ENCODE measurements around the gene IQCK. TPM values are rescaled to one million over a fixed set of nuclear protein-coding genes. Genes with fewer than 3 reads are reported as not detected.
"Not testable (repeated sequence)": the region's sequence is repeated elsewhere in the genome, so short reads cannot be mapped to it uniquely, and the experiment has no call there.

Gene IQCK
- total RNA-seq, 6 donors from 2014 or later: 9.3 to 50.3 (median 18.3) TPM

- TF ChIP-seq CTCF (IDR thresholded peaks at IDR 0.05) (no peak), POLR2A (IDR thresholded peaks at IDR 0.05) (no peak), POLR2AphosphoS5 (IDR thresholded peaks at IDR 0.05) (no peak), EP300 (IDR thresholded peaks at IDR 0.05) (no peak)
- DNase-seq (no peak), ATAC-seq (ENCODE audit: low FRiP score in 2 of 2) (no peak)
- Histone ChIP-seq H3K27ac (no peak overlapping the region), H3K4me1 (peaks cover 6 to 27% (median 8%) of the 10 kb centered on the region in 4 donors), H3K36me3 (peaks cover 0 to 61% (median 23%) of the 10 kb centered on the region in 4 donors), H3K4me3 (no peak overlapping the region), H3K9me3 (no peaks in the 10 kb centered on the region), H3K27me3 (no peaks in the 10 kb centered on the region)
- 97 to 100% methylated on average over 6 to 11 of the region's 11 CpGs for WGBS, 2 donors
Observed at GRCh38 chr16:19712418-19713058, 5.5 kb upstream of the IQCK start.

- Histone ChIP-seq H3K4me3 (no peak overlapping the region), H3K27me3 (no peaks in the 10 kb centered on the region), H3K27ac (no peak overlapping the region), H3K9me3 (no peaks in the 10 kb centered on the region), H3K36me3 (peaks cover 0 to 53% (median 21%) of the 10 kb centered on the region in 4 donors), H3K4me1 (peaks cover 6 to 29% (median 8%) of the 10 kb centered on the region in 4 donors)
- no peak for ATAC-seq (ENCODE audit: low FRiP score in 2 of 2)
- WGBS, 2 donors: 94% methylated on average over 6 of the region's 6 CpGs
- TF ChIP-seq POLR2AphosphoS5 (IDR thresholded peaks at IDR 0.05): no peak
- TF ChIP-seq EP300 (IDR thresholded peaks at IDR 0.05): no peak
- no peak for TF ChIP-seq CTCF (IDR thresholded peaks at IDR 0.05)
- no peak for TF ChIP-seq POLR2A (IDR thresholded peaks at IDR 0.05)
- DNase-seq: no peak
Observed at GRCh38 chr16:19713697-19714096, 4.4 kb upstream of the IQCK start.

GRCh38 chr16:19715566-19715965 is 2.5 kb upstream of the IQCK start:
- H3K4me3 ChIP-seq: no peak overlapping the region
- no peaks in the 10 kb centered on the region for H3K9me3 ChIP-seq
- ATAC-seq (ENCODE audit: low FRiP score in 2 of 2) (no peak), DNase-seq (no peak)
- H3K4me1 ChIP-seq: peaks cover 12 to 30% (median 14%) of the 10 kb centered on the region in 4 donors
- no peaks in the 10 kb centered on the region for H3K27me3 ChIP-seq
- 94 to 96% methylated on average over 5 of the region's 5 CpGs for WGBS, 2 donors
- no peak overlapping the region for H3K27ac ChIP-seq
- peaks cover 0 to 34% (median 13%) of the 10 kb centered on the region in 4 donors for H3K36me3 ChIP-seq
- TF ChIP-seq CTCF (IDR thresholded peaks at IDR 0.05) (no peak), POLR2AphosphoS5 (IDR thresholded peaks at IDR 0.05) (no peak), POLR2A (IDR thresholded peaks at IDR 0.05) (no peak), EP300 (IDR thresholded peaks at IDR 0.05) (no peak)

- WGBS, 2 donors: 84 to 95% methylated on average over 1 of the region's 1 CpG
- Histone ChIP-seq H3K4me1 (peaks cover 12 to 26% (median 14%) of the 10 kb centered on the region in 4 donors), H3K36me3 (peaks cover 0 to 31% (median 11%) of the 10 kb centered on the region in 4 donors), H3K27me3 (no peaks in the 10 kb centered on the region), H3K4me3 (no peak overlapping the region), H3K27ac (no peak overlapping the region), H3K9me3 (no peaks in the 10 kb centered on the region)
- no peak for DNase-seq
- ATAC-seq (ENCODE audit: low FRiP score in 2 of 2): no peak
- TF ChIP-seq CTCF (IDR thresholded peaks at IDR 0.05) (no peak), EP300 (IDR thresholded peaks at IDR 0.05) (no peak)
Observed at GRCh38 chr16:19716183-19716582, 1.9 kb upstream of the IQCK start.

- not testable (repeated sequence) for H3K9me3 ChIP-seq; H3K27me3 ChIP-seq; DNase-seq; ATAC-seq (ENCODE audit: low FRiP score in 2 of 2); H3K27ac ChIP-seq
- Histone ChIP-seq H3K4me1 (peaks cover 12 to 23% (median 14%) of the 10 kb centered on the region in 4 donors), H3K36me3 (peaks cover 0 to 28% (median 11%) of the 10 kb centered on the region in 4 donors), H3K4me3 (peak overlapping the region in 3 of 4 donors; percentile 59 to 100 (median 84))
- WGBS, 2 donors: 51 to 52% methylated on average over 11 of the region's 11 CpGs
Observed at GRCh38 chr16:19716728-19717127, 1.3 kb upstream of the IQCK start.

Data from upper lobe of left lung (tissue), 6 donors.